ENCODE measurements around the gene SMIM26. TPM values are rescaled to one million over a fixed set of nuclear protein-coding genes. Genes with fewer than 3 reads are reported as not detected.

Gene SMIM26
- total RNA-seq, 4 donors from 2014 or later, result 4.8 to 127 (median 58.6) TPM

- Histone ChIP-seq H3K27me3 (no peaks in the 10 kb centered on the region), H3K4me1 (peaks cover 0 to 9% (median 2%) of the 10 kb centered on the region in 4 donors), H3K9me3 (no peaks in the 10 kb centered on the region), H3K4me3 (no peak overlapping the region), H3K36me3 (no peaks in the 10 kb centered on the region), H3K27ac (no peak overlapping the region)
- 79 to 84% methylated on average over 2 of the region's 2 CpGs for WGBS, 2 donors (ENCODE audit: low coverage in 1 of 2)
- DNase-seq, result no peak
- intact Hi-C loops (cut with DNase I; ENCODE audit: low total_unique reads), result loop anchor here (10.0 kb wide), 1 partner anchor 409 kb away; no protein-coding TSS in a partner anchor
- in situ Hi-C loops (cut with MboI; ENCODE audit: low pct_ligation_motif_present in 1 of 4, low pct_unique_long_range_greater_than_20kb in 1 of 4, low sequenced_read_pairs in 3 of 4), result no loop called here
- TF ChIP-seq POLR2A (IDR thresholded peaks at IDR 0.05) (no peak), POLR2AphosphoS5 (IDR thresholded peaks at IDR 0.05) (no peak), CTCF (IDR thresholded peaks at IDR 0.05) (no peak), EP300 (IDR thresholded peaks at IDR 0.05; ENCODE audit: low read depth) (no peak)
Observed at GRCh38 chr20:18613553-18613952, 46.3 kb downstream of the SMIM26 start.

- WGBS, 2 donors (ENCODE audit: low coverage in 1 of 2), result 95% methylated on average over 5 of the region's 5 CpGs; no CpG with 5 or more reads in 1 of the 2 donors
- TF ChIP-seq POLR2AphosphoS5 (IDR thresholded peaks at IDR 0.05), result no peak
- no peak for TF ChIP-seq EP300 (IDR thresholded peaks at IDR 0.05; ENCODE audit: low read depth)
- TF ChIP-seq POLR2A (IDR thresholded peaks at IDR 0.05), result no peak
- TF ChIP-seq CTCF (IDR thresholded peaks at IDR 0.05), result no peak
- in situ Hi-C loops (cut with MboI; ENCODE audit: low pct_ligation_motif_present in 1 of 4, low pct_unique_long_range_greater_than_20kb in 1 of 4, low sequenced_read_pairs in 3 of 4), result no loop called here
Observed at GRCh38 chr20:18614244-18614643, 47.0 kb downstream of the SMIM26 start.

GRCh38 chr20:18615020-18615650 is 47.9 kb downstream of the SMIM26 start:
- no peak overlapping the region for H3K4me3 ChIP-seq
- in situ Hi-C loops (cut with MboI; ENCODE audit: low pct_ligation_motif_present in 1 of 4, low pct_unique_long_range_greater_than_20kb in 1 of 4, low sequenced_read_pairs in 3 of 4) (no loop called here), intact Hi-C loops (cut with DNase I; ENCODE audit: low total_unique reads) (loop anchor here (10.0 kb wide), 1 partner anchor 410 kb away; no protein-coding TSS in a partner anchor)
- H3K27ac ChIP-seq, result no peak overlapping the region
- H3K27me3 ChIP-seq, result no peaks in the 10 kb centered on the region
- 34 to 83% methylated on average over 2 to 5 of the region's 5 CpGs for whole genome bisulfite sequencing, 2 donors (ENCODE audit: low coverage in 1 of 2)
- H3K36me3 ChIP-seq, result no peaks in the 10 kb centered on the region
- no peak for DNase-seq
- H3K4me1 ChIP-seq, result peaks cover 0 to 9% (median 2%) of the 10 kb centered on the region in 4 donors
- TF ChIP-seq POLR2AphosphoS5 (IDR thresholded peaks at IDR 0.05) (no peak), EP300 (IDR thresholded peaks at IDR 0.05; ENCODE audit: low read depth) (no peak), POLR2A (IDR thresholded peaks at IDR 0.05) (no peak), CTCF (IDR thresholded peaks at IDR 0.05) (no peak)
- no peaks in the 10 kb centered on the region for H3K9me3 ChIP-seq

More at GRCh38 chr20:18614244-18614643, 47.0 kb downstream of the SMIM26 start:
- Histone ChIP-seq H3K27me3 (no peaks in the 10 kb centered on the region), H3K4me1 (peaks cover 0 to 9% (median 2%) of the 10 kb centered on the region in 4 donors), H3K27ac (no peak overlapping the region), H3K4me3 (no peak overlapping the region), H3K9me3 (no peaks in the 10 kb centered on the region), H3K36me3 (no peaks in the 10 kb centered on the region)
- intact Hi-C loops (cut with DNase I; ENCODE audit: low total_unique reads), result loop anchor here (10.0 kb wide), 1 partner anchor 409 kb away; no protein-coding TSS in a partner anchor
- no peak for DNase-seq

Small RNAs within 50 kb of the gene (small RNA-seq; reads per million reads assigned to genes)
- gene RN7SL638P, result 0 reads per million in 4 donors
- gene RNU6ATAC34P, result 0 reads per million in 4 donors

Other genes with a start within 250 kb of the SMIM26 start
- gene DZANK1, start 100.4 kb upstream of the SMIM26 start, total RNA-seq, result 1 to 10 TPM; 1.2 to 3.8 (median 1.8) TPM
- gene POLR3F, start 100.0 kb upstream of the SMIM26 start, total RNA-seq, result 10 to 100 TPM in 1 of 4 donors, 1 to 10 TPM in 3; 1.9 to 37.2 (median 6.3) TPM
- gene RBBP9, start 70.2 kb upstream of the SMIM26 start, total RNA-seq, result 10 to 100 TPM in 2 of 4 donors, 1 to 10 TPM in 1, under 1 TPM in 1; 0.40 to 11.7 (median 6.0) TPM
- 10 to 100 TPM; 16.8 to 38.0 (median 30.9) TPM for gene SEC23B, start 59.5 kb upstream of the SMIM26 start, total RNA-seq
- 10 to 100 TPM in 2 of 4 donors, 1 to 10 TPM in 2; 3.7 to 17.6 (median 9.8) TPM for gene DTD1, start 20.6 kb downstream of the SMIM26 start, total RNA-seq
- gene SCP2D1, start 246.4 kb downstream of the SMIM26 start, total RNA-seq, result not detected